RPMI8226 (cell line): ENCODE results near the gene SAMD4B.
A peak's percentile ranks its signal among the peaks of the same experiment; 100 is the strongest.
"Not testable (repeated sequence)": the region's sequence is repeated elsewhere in the genome, so short reads cannot be mapped to it uniquely, and the experiment has no call there.

Experiments
- DNase-seq: peaks from one replicate; pipeline ENCODE4 v3.0.0-alpha.2; 2015

The SAMD4B gene

GRCh38 chr19:39372047-39372802, 30.0 kb downstream of the SAMD4B start:
- no peak for DNase-seq

DNA sequence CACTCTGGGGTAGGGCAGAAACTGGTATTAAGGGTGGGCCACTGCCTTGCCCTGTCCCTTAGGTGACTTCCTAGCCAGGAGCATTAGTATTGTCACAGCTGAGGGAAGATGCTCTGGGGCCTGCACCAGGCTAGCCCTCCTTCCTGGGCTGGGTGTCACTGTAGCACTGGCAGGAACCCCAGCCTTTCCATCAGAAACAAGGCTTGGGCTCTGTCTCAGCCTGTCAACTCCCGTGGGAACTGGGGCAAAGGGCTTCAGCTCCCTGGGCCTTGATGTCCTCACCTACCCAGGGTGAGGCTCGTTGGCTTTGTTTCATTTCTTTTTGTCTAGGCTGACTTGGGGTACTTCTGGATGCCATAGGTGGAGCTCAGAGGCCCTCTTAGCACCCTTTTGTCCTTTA, 30.7 kb downstream of the SAMD4B start:
- no peak for DNase-seq

- DNase-seq: no peak
Observed at GRCh38 chr19:39375929-39376328, 33.7 kb downstream of the SAMD4B start.

GRCh38 chr19:39377373-39378362, 35.4 kb downstream of the SAMD4B start:
- no peak for DNase-seq

DNA sequence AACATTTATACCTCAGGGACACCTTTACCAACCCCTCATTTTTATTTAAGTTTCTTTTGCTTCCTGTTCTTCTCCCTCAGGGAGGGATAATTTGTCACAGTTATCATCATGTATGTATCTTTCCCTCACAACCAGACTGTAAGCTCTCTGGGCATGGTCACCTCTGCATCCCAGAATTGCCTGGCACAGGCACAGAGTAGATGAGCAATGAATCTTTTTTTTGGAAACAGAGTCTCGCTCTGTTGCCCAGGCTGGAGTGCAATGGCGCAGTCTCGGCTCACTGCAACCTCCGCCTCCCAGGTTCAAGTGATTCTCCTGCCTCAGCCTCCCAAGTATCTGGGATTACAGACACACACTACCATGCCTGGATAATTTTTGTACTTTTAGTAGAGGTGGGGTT, 37.1 kb downstream of the SAMD4B start:
- not testable (repeated sequence) for DNase-seq

- no peak for DNase-seq
Observed at GRCh38 chr19:39379865-39380396, 37.7 kb downstream of the SAMD4B start.

DNA sequence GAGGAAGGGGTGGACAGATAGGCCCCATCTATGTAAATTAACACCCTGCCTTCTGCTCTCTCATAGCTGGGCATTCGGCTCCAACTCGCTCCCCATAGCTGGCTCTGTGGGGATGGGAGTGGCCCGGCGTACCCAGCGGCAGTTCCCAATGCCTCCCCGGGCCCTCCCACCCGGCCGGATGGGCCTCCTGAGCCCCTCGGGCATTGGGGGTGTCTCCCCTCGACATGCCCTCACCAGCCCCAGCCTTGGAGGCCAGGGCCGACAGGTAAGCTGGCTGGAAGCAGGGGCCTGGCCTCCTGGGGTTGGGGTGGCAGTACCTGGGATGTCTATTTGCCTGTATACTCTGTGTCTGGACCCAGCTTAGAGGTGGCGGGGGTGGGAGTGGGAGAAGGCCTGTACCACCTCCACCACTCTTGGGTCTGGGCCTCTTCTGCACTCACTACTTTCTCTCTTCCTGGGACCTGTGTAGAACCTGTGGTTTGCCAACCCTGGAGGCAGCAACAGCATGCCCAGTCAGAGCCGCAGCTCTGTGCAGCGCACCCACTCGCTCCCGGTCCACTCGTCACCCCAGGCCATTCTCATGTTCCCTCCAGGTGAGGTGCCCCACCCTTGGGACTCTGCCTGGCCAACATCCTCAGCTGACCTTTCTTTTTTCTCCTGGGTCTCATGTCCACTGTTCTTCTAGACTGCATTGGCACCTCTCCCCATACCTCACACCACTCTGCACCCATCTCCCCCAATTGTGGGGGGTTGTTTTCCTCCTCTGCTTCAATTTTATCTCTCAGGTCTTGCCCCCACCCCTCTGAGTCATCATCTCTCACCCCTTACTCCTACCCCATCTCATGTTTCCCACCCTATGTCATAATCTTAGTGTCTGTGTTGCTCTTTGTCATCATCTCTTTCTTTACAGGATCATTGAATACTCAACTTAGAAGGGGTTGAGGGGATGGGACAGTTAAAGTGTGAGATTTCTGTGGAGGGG, 38.6 kb downstream of the SAMD4B start:
- DNase-seq: no peak

- DNase-seq: no peak
Observed at GRCh38 chr19:39381910-39382611, 39.8 kb downstream of the SAMD4B start.

- no peak for DNase-seq
Observed at GRCh38 chr19:39382991-39383828, 41.0 kb downstream of the SAMD4B start.

GRCh38 chr19:39384839-39385568, 42.8 kb downstream of the SAMD4B start:
- no peak for DNase-seq

GRCh38 chr19:39385629-39386411, 43.6 kb downstream of the SAMD4B start:
- DNase-seq: no peak

DNA sequence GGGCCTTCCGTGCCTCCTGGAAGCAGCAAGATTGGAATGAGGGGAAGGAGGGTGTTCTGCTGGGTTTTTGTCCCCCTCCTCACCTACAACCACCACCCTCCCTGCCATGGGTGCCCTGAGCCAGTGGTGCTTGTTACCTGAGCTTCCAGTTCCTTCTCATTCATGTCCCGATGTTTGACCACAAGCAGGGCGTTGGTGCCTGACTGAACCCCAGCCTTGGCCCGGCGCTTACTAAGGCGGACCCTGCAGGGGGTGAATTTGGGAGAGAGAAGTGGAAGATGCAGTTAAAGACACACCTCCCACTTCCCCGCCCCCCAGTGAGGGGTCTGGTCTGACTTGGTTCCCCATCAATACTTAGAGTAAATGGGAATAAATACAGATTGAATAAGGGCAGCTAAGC, 44.3 kb downstream of the SAMD4B start:
- DNase-seq: no peak

GRCh38 chr19:39388657-39389056, 46.4 kb downstream of the SAMD4B start:
- no peak for DNase-seq

DNA sequence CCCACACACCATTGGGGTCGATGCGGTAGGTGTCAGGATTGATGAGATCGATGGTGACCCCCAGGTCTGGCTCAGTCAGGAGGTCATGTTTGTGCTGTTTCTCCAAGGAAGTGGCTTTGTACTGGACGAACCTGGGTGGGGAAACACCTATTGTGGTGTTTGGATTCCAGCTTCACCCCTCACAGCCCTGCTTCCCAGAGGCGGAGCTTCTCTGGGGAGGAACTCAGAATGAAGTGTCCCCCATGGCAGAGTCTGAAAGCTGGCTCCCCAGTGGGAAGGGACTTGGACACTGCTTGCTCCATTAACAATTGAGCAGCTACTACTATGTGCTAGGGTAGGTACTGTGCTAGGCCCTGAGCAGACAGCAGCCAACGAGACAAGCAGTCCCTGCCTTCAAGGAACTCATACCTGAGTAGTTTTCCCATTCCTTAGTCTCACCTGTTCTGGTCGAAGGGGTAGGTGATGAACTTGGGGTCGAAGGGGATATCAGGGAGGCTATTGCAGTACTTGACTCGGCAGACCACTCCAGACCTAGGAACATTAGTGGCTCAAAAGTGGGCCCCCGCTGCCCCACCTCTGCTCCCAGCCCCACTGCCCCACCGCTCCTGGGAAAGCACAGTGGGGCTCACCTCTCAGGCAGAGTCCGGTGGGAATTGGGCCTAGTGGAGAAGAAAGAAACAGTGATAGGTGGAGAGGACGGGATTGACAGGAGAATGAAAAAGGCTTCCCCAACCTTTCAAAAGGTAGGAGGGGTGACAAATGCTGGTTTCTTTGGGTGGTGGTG, 47.6 kb downstream of the SAMD4B start:
- no peak for DNase-seq

DNA sequence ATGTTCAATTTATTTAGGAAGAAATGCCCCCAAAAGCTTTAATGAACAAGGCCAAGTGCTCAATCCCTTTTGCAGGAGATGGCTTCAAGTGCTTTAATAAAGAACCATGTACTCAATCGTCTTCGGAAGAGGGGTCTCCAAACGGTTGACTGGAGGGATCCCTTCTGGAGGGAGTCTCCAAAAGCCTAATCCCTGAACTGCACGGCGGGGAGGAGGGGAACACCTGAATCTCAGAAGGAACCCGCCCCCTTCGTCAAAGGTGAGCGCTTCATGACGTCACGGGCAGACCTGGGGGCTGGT, 48.2 kb downstream of the SAMD4B start:
- DNase-seq: no peak

- DNase-seq: peak; percentile 99
Observed at GRCh38 chr19:39390751-39391437, 48.7 kb downstream of the SAMD4B start, which contains the start of the genes MED29 and PAF1. Gene MED29, plus strand, starts transcription at chr19:39391378. Its CDS starts 45 bp downstream, at chr19:39391423. Gene PAF1, minus strand, starts transcription at chr19:39391106. Its CDS starts 242 bp downstream, at chr19:39390864.
